ENCODE measurements around the gene GSE1. TPM values are rescaled to one million over a fixed set of nuclear protein-coding genes. Genes with fewer than 3 reads are reported as not detected.

Gene GSE1
- total and polyA plus RNA-seq, 9 of the 15 experiments (the other 6 are each of a cell fraction or from before 2014, with no cell fraction given): 12.2 to 244 (median 57.9) TPM

DNA sequence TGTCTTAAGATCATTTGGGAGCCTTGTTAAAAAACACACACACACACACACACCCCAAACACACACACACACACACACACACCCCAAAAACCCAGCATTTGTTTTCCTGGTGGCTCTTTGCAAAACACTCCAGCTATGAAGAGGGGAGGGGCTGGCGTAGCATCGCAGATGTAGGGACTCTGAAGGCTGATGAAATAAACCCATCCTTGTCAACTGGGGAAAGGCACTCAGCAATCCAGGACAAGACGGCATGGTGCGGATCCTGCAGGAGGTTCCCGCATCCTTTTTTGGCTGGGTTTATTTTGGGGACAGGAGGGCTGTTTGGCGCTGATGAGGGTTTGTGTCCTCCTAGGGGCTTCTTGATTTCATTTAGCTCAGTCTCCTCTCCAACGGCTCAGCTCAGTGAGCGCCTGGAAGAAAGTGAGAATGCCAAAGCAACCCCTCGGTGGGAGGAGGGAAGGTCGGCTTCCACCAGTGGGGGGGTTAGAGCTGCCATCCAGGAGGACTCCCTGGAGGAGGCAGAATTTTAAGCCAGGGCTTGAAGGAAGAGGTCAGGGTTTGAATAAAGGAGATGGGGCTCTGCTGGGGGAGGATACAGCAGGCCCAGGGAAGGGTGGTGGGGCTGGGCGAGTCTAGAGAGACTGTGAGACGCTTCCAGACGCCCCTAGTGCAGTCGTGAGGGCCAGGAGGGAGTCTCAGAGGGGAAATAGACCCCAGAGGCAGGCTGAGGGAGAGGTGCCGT, 12.4 kb upstream of the GSE1 start:
- ChIA-PET POLR2A (interaction anchor here (0.6 to 2.3 kb wide), 13 partner anchors 8 to 348 kb away, joined by 3 to 14 read pairs (median 3); partner anchors contain the start of gene GSE1), CTCF (ENCODE audit: low intra/inter-chr PET ratio) (no interaction called here)
- Histone ChIP-seq H3K4me2 (ENCODE audit: insufficient read depth, low read length) (peak overlapping the region; percentile 66), H3K9me1 (ENCODE audit: control insufficient read depth, insufficient read depth, low read length) (peaks cover 27% of the 10 kb centered on the region), H3K27ac (ENCODE audit: extremely low read depth, low read depth, low read length) (peak overlapping the region; percentile 76), H3K4me3 (no peak overlapping the region), H3K27me3 (ENCODE audit: control insufficient read depth in 2 of 2, insufficient read depth in 2 of 2, low read length in 2 of 2) (no peaks in the 10 kb centered on the region), H3K4me1 (replicated peaks in 1 of 2; ENCODE audit: control insufficient read depth in 2 of 2, insufficient read depth in 2 of 2, low read length in 2 of 2) (peaks cover 62 to 66% of the 10 kb centered on the region in 2 experiments), H3K9me3 (replicated peaks; ENCODE audit: control insufficient read depth, insufficient read depth, low read depth, low read length) (peaks cover 2% of the 10 kb centered on the region; the same call in 1 of the 2 replicates), H3K79me2 (ENCODE audit: control insufficient read depth, insufficient read depth, low read length) (peaks cover 97% of the 10 kb centered on the region), H4K20me1 (replicated peaks; ENCODE audit: control insufficient read depth, insufficient read depth, low read length) (peaks cover 82% of the 10 kb centered on the region), H3K36me3 (ENCODE audit: control insufficient read depth, insufficient read depth, low read length) (peaks cover 66% of the 10 kb centered on the region), H2AFZ (ENCODE audit: low read depth, low read length) (no peak overlapping the region), H3K9ac (ENCODE audit: insufficient read depth in 1 of 2, low read depth in 2 of 2, low read length in 2 of 2) (peak overlapping the region; percentile 40 to 90)
- WGBS (ENCODE audit: insufficient coverage, low coverage, missing lambda C conversion rate): 58% methylated on average over 15 of the region's 15 CpGs
- ATAC-seq (peak; percentile 14; the same call in 2 of the 3 replicates), DNase-seq (ENCODE audit: extremely low read depth in 1 of 4, low spot score in 3 of 4) (no peak), FAIRE-seq (peak; percentile 71)
- intact Hi-C loops (cut with micrococcal nuclease): no loop called here
- in situ Hi-C loops (cut with MboI): no loop called here
- no TSS peak for BruUV-seq (replicated peaks)
- 0 out of 2 replicates have a peak, but pooled peaks have one; percentile 21 for TF ChIP-seq TGIF2 (CRISPR knock-in tag; IDR thresholded peaks at IDR 0.05)
- TF ChIP-seq PURB (CRISPR knock-in tag; IDR thresholded peaks at IDR 0.05; ENCODE audit: low read depth): no peak
- TF ChIP-seq CREB1 (IDR thresholded peaks at IDR 0.05): no peak
- TF ChIP-seq CREB1 (CRISPR knock-in tag; IDR thresholded peaks at IDR 0.05): peak; percentile 38; the same call in 1 of the 2 replicates
- peak; percentile 100 for TF ChIP-seq ZFP36 (IDR thresholded peaks at IDR 0.05; ENCODE audit: low read depth, low read length, partially characterized antibody)
- 0 out of 2 replicates have a peak, but pooled peaks have one; percentile 81 for TF ChIP-seq SMARCA5 (IDR thresholded peaks at IDR 0.05)
- TF ChIP-seq POLR2A (conservative IDR thresholded peaks at IDR 0.05): 0 out of 2 replicates have a peak, but pooled peaks have one; percentile 20
- TF ChIP-seq RBM25 (IDR thresholded peaks at IDR 0.05; ENCODE audit: low read depth, low read length, severe bottlenecking): peak; percentile 50
- no peak for TF ChIP-seq SMAD1 (IDR thresholded peaks at IDR 0.05; ENCODE audit: low read depth, low read length, partially characterized antibody)
- peak in 1 of 2 experiments; percentile 62; a peak in 2 of 4 replicates for TF ChIP-seq KDM1A (IDR thresholded peaks at IDR 0.05)
- 0 out of 2 replicates have a peak, but pooled peaks have one; percentile 34 for TF ChIP-seq CEBPG (CRISPR knock-in tag; IDR thresholded peaks at IDR 0.05)
- TF ChIP-seq CEBPG (tag; conservative IDR thresholded peaks at IDR 0.05 in 1 of 2, IDR thresholded peaks at IDR 0.05 in 1 of 2): no peak
- no peak for TF ChIP-seq STAT5A (IDR thresholded peaks at IDR 0.05; ENCODE audit: borderline replicate concordance, low read length)
- TF ChIP-seq, protein P1, sequence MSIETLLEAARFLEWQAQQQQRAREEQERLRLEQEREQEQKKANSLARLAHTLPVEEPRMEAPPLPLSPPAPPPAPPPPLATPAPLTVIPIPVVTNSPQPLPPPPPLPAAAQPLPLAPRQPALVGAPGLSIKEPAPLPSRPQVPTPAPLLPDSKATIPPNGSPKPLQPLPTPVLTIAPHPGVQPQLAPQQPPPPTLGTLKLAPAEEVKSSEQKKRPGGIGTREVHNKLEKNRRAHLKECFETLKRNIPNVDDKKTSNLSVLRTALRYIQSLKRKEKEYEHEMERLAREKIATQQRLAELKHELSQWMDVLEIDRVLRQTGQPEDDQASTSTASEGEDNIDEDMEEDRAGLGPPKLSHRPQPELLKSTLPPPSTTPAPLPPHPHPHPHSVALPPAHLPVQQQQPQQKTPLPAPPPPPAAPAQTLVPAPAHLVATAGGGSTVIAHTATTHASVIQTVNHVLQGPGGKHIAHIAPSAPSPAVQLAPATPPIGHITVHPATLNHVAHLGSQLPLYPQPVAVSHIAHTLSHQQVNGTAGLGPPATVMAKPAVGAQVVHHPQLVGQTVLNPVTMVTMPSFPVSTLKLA (conservative IDR thresholded peaks at IDR 0.05): no peak
- TF ChIP-seq, protein P2, sequence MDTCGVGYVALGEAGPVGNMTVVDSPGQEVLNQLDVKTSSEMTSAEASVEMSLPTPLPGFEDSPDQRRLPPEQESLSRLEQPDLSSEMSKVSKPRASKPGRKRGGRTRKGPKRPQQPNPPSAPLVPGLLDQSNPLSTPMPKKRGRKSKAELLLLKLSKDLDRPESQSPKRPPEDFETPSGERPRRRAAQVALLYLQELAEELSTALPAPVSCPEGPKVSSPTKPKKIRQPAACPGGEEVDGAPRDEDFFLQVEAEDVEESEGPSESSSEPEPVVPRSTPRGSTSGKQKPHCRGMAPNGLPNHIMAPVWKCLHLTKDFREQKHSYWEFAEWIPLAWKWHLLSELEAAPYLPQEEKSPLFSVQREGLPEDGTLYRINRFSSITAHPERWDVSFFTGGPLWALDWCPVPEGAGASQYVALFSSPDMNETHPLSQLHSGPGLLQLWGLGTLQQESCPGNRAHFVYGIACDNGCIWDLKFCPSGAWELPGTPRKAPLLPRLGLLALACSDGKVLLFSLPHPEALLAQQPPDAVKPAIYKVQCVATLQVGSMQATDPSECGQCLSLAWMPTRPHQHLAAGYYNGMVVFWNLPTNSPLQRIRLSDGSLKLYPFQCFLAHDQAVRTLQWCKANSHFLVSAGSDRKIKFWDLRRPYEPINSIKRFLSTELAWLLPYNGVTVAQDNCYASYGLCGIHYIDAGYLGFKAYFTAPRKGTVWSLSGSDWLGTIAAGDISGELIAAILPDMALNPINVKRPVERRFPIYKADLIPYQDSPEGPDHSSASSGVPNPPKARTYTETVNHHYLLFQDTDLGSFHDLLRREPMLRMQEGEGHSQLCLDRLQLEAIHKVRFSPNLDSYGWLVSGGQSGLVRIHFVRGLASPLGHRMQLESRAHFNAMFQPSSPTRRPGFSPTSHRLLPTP (IDR thresholded peaks at IDR 0.05; ENCODE audit: borderline replicate concordance, extremely low read depth, insufficient read length): peak; percentile 60
- no peak for TF ChIP-seq ZNF75A (CRISPR knock-in tag; IDR thresholded peaks at IDR 0.05)
- TF ChIP-seq KAT7 (CRISPR knock-in tag; IDR thresholded peaks at IDR 0.05; ENCODE audit: borderline replicate concordance): peak; percentile 87; the same call in 1 of the 2 replicates
- TF ChIP-seq ZBED1 (IDR thresholded peaks at IDR 0.05): peak; percentile 27; the same call in 1 of the 2 replicates
- 0 out of 2 replicates have a peak, but pooled peaks have one; percentile 6 for TF ChIP-seq HDGF (IDR thresholded peaks at IDR 0.05)
